HepG2 (cell line): Measurements from ENCODE around the gene LYPD6B. TPM values are rescaled to one million over a fixed set of nuclear protein-coding genes. Genes with fewer than 3 reads are reported as not detected.

ENCODE experiments used
- ATAC-seq: fragments of 200-7000 bp; cut with Tn5 transposase; 3 replicates; pipeline ENCODE4 v1.9.1; 2020; ENCODE audit warnings: mild to moderate bottlenecking, moderate library complexity
- BruUV-seq: library from RNA; stranded (reverse); fragments of 400-500 nt; replicated peaks from 2 replicates; lab custom pipeline; 2021; lab: Mats Ljungman, UMichigan
- CTCF ChIA-PET: fragments of 300-600 bp; formaldehyde crosslinking; extraction: SDS; loops from one replicate; lab custom pipeline; 2021; ENCODE audit warnings: low total read pairs, inconsistent platforms, low intra/inter-chr PET ratio; lab: Yijun Ruan, JAX
- POLR2A ChIA-PET: fragments of 350-600 bp; sonication (Branson Sonifier 250); formaldehyde crosslinking; loops from one replicate; lab custom pipeline; 2020; ENCODE audit warnings: antibody characterized with exemption, inconsistent platforms; lab: Yijun Ruan, JAX
- DNase-seq: peaks from one replicate; pipeline ENCODE4 v3.0.0-alpha.2; 2015; ENCODE audit warnings: low spot score
- FAIRE-seq: peaks from 3 replicates; lab custom pipeline; 2011; peaks lifted over from hg19 to GRCh38; lab: Jason Lieb, UNC
- H2AFZ ChIP-seq: one replicate; pipeline ENCODE4 v1.6.1; 2011; ENCODE audit warnings: low read length, inconsistent platforms
- H3K27ac ChIP-seq: fragments of 300-600 bp; 3 replicates; pipeline ENCODE4 v1.8.0; 2011; ENCODE audit warnings: mixed run types, mild to moderate bottlenecking, mixed read lengths, low read length, inconsistent platforms; ENCODE audit not compliant: insufficient read depth; ENCODE audit errors: extremely low read length
- H3K27me3 ChIP-seq, 2 experiments: fragments of 200-600 bp in 1 of 2; 2 replicates in 1 of 2; 3 replicates in 1 of 2; pipeline versions ENCODE4 v1.6.0 to v1.8.0; 2011; ENCODE audit warnings: low read length in 2 of 2, mild to moderate bottlenecking in 2 of 2, moderate library complexity in 2 of 2, inconsistent platforms in 1 of 2; ENCODE audit not compliant: insufficient read depth in 2 of 2, control insufficient read depth in 1 of 2
- H3K36me3 ChIP-seq, 2 experiments: fragments of 200-600 bp in 1 of 2; replicated peaks in 1 of 2; 2 replicates in 1 of 2; 3 replicates in 1 of 2; pipeline versions ENCODE4 v1.5.1 to v1.8.0; 2011; ENCODE audit warnings: low read length in 2 of 2, inconsistent platforms in 1 of 2; ENCODE audit not compliant: insufficient read depth in 2 of 2, control insufficient read depth in 1 of 2
- H3K4me1 ChIP-seq: 2 replicates; pipeline ENCODE4 v1.5.1; 2012; ENCODE audit warnings: low read length, inconsistent platforms; ENCODE audit not compliant: insufficient read depth
- H3K4me2 ChIP-seq: 2 replicates; pipeline ENCODE4 v1.6.0; 2011; ENCODE audit warnings: low read depth, low read length, inconsistent platforms
- H3K4me3 ChIP-seq, 3 experiments: fragments of 200-600 bp in 1 of 3; sonication (generic), shearing (Covaris generic) in 1 of 3; replicated peaks in 1 of 3; 2 replicates each; pipeline ENCODE4 v1.5.1; 2011 to 2016; ENCODE audit warnings: low read length in 3 of 3, inconsistent platforms in 2 of 3, low read depth in 2 of 3, mild to moderate bottlenecking in 2 of 3, control low read depth in 1 of 3, mixed read lengths in 1 of 3; ENCODE audit not compliant: insufficient read depth in 1 of 3
- H3K79me2 ChIP-seq: one replicate; pipeline ENCODE4 v1.6.1; 2011; ENCODE audit warnings: low read length, inconsistent platforms; ENCODE audit not compliant: insufficient read depth
- H3K9ac ChIP-seq: 2 replicates; pipeline ENCODE4 v1.6.0; 2011; ENCODE audit warnings: mild to moderate bottlenecking, low read depth, low read length, inconsistent platforms; ENCODE audit not compliant: insufficient read depth
- H3K9me3 ChIP-seq: 2 replicates; pipeline ENCODE4 v1.5.1; 2012; ENCODE audit warnings: mild to moderate bottlenecking, low read length
- H4K20me1 ChIP-seq: 2 replicates; pipeline ENCODE4 v1.6.0; 2011; ENCODE audit warnings: inconsistent platforms, mild to moderate bottlenecking, low read length, moderate library complexity; ENCODE audit not compliant: insufficient read depth
- ATF5 ChIP-seq: sonication (generic); formaldehyde crosslinking; IDR thresholded peaks from 2 replicates; pipeline ENCODE4 v1.4.0; 2020; ENCODE audit warnings: mild to moderate bottlenecking, low read depth, missing genetic modification reagents
- CREM ChIP-seq, 2 experiments: sonication (generic) in 1 of 2; formaldehyde crosslinking in 1 of 2; IDR thresholded peaks; 2 replicates each; pipeline versions ENCODE4 v1.4.0 to v1.6.1; 2016 to 2020; ENCODE audit warnings: antibody characterized with exemption in 1 of 2, mild to moderate bottlenecking in 1 of 2, missing genetic modification reagents in 1 of 2
- FOXO1 ChIP-seq: sonication (generic); formaldehyde crosslinking; IDR thresholded peaks from 2 replicates; pipeline ENCODE4 v1.4.0; 2020; ENCODE audit warnings: missing genetic modification reagents
- IRF9 ChIP-seq: sonication (generic); formaldehyde crosslinking; IDR thresholded peaks from 2 replicates; pipeline ENCODE4 v1.8.0; 2022; ENCODE audit warnings: missing genetic modification reagents, mild to moderate bottlenecking, borderline replicate concordance
- JARID2 ChIP-seq: sonication (generic); formaldehyde crosslinking; IDR thresholded peaks from 2 replicates; pipeline ENCODE4 v1.8.1; 2023; ENCODE audit warnings: missing genetic modification reagents, inconsistent platforms; ENCODE audit not compliant: insufficient replicate concordance
- KLF12 ChIP-seq: sonication (generic); formaldehyde crosslinking; IDR thresholded peaks from 2 replicates; pipeline ENCODE4 v1.4.0; 2020; ENCODE audit warnings: missing genetic modification reagents, borderline replicate concordance
- SKI ChIP-seq: fragments of 450-650 bp; IDR thresholded peaks from one replicate; pipeline ENCODE4 v1.6.1; 2018; ENCODE audit warnings: mild to moderate bottlenecking; ENCODE audit not compliant: partially characterized antibody
- SNAPC5 ChIP-seq: sonication (generic); formaldehyde crosslinking; IDR thresholded peaks from 2 replicates; pipeline ENCODE4 v1.8.1; 2023; ENCODE audit warnings: mild to moderate bottlenecking, missing genetic modification reagents, borderline replicate concordance
- SP5 ChIP-seq: IDR thresholded peaks from 2 replicates; pipeline ENCODE4 v1.6.1; 2016; ENCODE audit warnings: low read depth, borderline replicate concordance
- TSC22D2 ChIP-seq: sonication (generic); formaldehyde crosslinking; IDR thresholded peaks from 2 replicates; pipeline ENCODE4 v1.5.1; 2020; ENCODE audit warnings: missing genetic modification reagents, mild to moderate bottlenecking, borderline replicate concordance
- ZKSCAN8 ChIP-seq: IDR thresholded peaks from 2 replicates; pipeline ENCODE4 v1.6.1; 2016; ENCODE audit warnings: borderline replicate concordance, missing genetic modification reagents, missing compliant biosample characterization
- ZNF749 ChIP-seq: sonication (generic); formaldehyde crosslinking; IDR thresholded peaks from 2 replicates; pipeline ENCODE4 v1.8.0; 2022; ENCODE audit warnings: mild to moderate bottlenecking, missing genetic modification reagents, moderate library complexity, borderline replicate concordance
- WGBS: methylation state at CpG from one replicate; pipeline ENCODE4 v1.1.6; 2017; ENCODE audit warnings: low lambda C conversion rate; 5-methylcytosine and 5-hydroxymethylcytosine counted together
- in situ Hi-C: cut with HindIII; loops from 2 replicates; pipeline ENCODE4 v1.10.0; 2017; ENCODE audit warnings: low pct_unique_long_range_greater_than_20kb; ENCODE audit not compliant: extremely low pct_ligation_motif_present
- intact Hi-C: fragments of 100-400 bp; cut with micrococcal nuclease; formaldehyde crosslinking; loops from one replicate; pipeline ENCODE4 v1.10.0; 2022; ENCODE audit not compliant: unreplicated experiment
- polyA plus RNA-seq, 8 experiments: library from polyadenylated mRNA; depleted of rRNA in 3 of 8; stranded (reverse) in 7 of 8; unstranded in 1 of 8; fragments of >200 nt; fragmentation: Illumina TruSeq in 4 of 8; extraction: Trizol in 4 of 8; gene quantifications; 2 replicates each; pipeline versions ENCODE4 v1.2.1 to v1.2.3, GENCODE V29; 2011 to 2016; ENCODE audit warnings: low read depth in 4 of 8, missing spikeins in 1 of 8, mixed read lengths in 1 of 8; ENCODE audit not compliant: insufficient read depth in 1 of 8
- total RNA-seq, 5 experiments: library from RNA; depleted of rRNA; stranded (reverse); fragments of >200 nt; fragmentation: Illumina TruSeq; extraction: Trizol; gene quantifications; 2 replicates each; pipeline ENCODE4 v1.2.3, GENCODE V29; 2016; ENCODE audit warnings: low read depth in 1 of 5
- TF ChIP-seq, protein P1 (sequence below): sonication (generic); formaldehyde crosslinking; IDR thresholded peaks from 2 replicates; pipeline ENCODE4 v1.4.0; 2020; ENCODE audit warnings: missing genetic modification reagents
- TF ChIP-seq, protein P2 (sequence below), 2 experiments: IDR thresholded peaks; 2 replicates each; pipeline ENCODE4 v1.6.1; 2011 to 2012; ENCODE audit warnings: low read length in 2 of 2, borderline replicate concordance in 1 of 2, low read depth in 1 of 2, mild to moderate bottlenecking in 1 of 2, moderate library complexity in 1 of 2

LYPD6B gene
- total and polyA plus RNA-seq, 2 of the 13 experiments (the other 11 are each of a cell fraction or from before 2014, with no cell fraction given) = not detected

DNA sequence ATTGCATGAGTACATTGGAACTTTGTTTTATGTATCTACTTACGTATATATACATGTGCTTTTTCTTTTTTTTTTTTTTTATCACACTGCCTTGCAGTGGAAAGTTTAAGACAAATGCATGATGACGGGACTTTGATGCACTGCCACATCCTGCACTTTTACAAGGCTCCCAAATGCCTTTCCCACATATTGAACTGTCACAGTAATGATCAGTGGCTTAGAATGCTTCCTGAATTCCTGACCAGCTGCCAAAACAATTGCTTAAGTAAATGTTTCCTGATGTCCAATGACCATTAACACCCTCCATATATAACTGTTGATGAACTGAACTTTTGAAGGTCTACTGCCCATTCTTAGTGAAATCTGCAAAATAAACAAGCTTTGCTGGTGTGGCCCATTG lies 60.2 kb downstream of the LYPD6B start:
- Histone ChIP-seq H3K4me1 (peaks cover 8% of the 10 kb centered on the region; the same call in 1 of the 2 replicates), H3K9ac (no peak overlapping the region), H3K27ac (no peak overlapping the region), H3K36me3 (no peaks in the 10 kb centered on the region), H3K4me3 (no peak overlapping the region), H3K9me3 (no peaks in the 10 kb centered on the region), H4K20me1 (no peaks in the 10 kb centered on the region), H3K79me2 (no peaks in the 10 kb centered on the region), H3K4me2 (no peak overlapping the region), H2AFZ (no peak overlapping the region), H3K27me3 (peaks cover 2 to 8% of the 10 kb centered on the region in 2 experiments; a peak in 3 of 5 replicates)
- DNase-seq = no peak
- BruUV-seq = no TSS peak
- ATAC-seq = 0 out of 3 replicates have a peak, but pooled peaks have one; percentile 24
- WGBS = 8% methylated on average over 2 of the region's 2 CpGs
- in situ Hi-C loops (no loop called here), intact Hi-C loops (no loop called here)
- CTCF ChIA-PET = no interaction called here
- POLR2A ChIA-PET = no interaction called here
- FAIRE-seq = no peak
- TF ChIP-seq IRF9 (CRISPR knock-in tag) = no peak
- TF ChIP-seq ATF5 (CRISPR knock-in tag) = no peak
- TF ChIP-seq SP5 = no peak
- no peak for TF ChIP-seq SKI
- no peak for TF ChIP-seq SNAPC5
- TF ChIP-seq ZNF749 (CRISPR knock-in tag) = no peak
- no peak for TF ChIP-seq CREM (IDR thresholded peaks at IDR 0.05)
- TF ChIP-seq CREM (CRISPR knock-in tag; IDR thresholded peaks at IDR 0.05) = no peak
- TF ChIP-seq, protein P1, sequence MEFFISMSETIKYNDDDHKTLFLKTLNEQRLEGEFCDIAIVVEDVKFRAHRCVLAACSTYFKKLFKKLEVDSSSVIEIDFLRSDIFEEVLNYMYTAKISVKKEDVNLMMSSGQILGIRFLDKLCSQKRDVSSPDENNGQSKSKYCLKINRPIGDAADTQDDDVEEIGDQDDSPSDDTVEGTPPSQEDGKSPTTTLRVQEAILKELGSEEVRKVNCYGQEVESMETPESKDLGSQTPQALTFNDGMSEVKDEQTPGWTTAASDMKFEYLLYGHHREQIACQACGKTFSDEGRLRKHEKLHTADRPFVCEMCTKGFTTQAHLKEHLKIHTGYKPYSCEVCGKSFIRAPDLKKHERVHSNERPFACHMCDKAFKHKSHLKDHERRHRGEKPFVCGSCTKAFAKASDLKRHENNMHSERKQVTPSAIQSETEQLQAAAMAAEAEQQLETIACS = no peak
- TF ChIP-seq TSC22D2 (CRISPR knock-in tag) = no peak
- no peak for TF ChIP-seq KLF12 (CRISPR knock-in tag)
- TF ChIP-seq ZKSCAN8 (CRISPR knock-in tag) = no peak
- TF ChIP-seq, protein P2, sequence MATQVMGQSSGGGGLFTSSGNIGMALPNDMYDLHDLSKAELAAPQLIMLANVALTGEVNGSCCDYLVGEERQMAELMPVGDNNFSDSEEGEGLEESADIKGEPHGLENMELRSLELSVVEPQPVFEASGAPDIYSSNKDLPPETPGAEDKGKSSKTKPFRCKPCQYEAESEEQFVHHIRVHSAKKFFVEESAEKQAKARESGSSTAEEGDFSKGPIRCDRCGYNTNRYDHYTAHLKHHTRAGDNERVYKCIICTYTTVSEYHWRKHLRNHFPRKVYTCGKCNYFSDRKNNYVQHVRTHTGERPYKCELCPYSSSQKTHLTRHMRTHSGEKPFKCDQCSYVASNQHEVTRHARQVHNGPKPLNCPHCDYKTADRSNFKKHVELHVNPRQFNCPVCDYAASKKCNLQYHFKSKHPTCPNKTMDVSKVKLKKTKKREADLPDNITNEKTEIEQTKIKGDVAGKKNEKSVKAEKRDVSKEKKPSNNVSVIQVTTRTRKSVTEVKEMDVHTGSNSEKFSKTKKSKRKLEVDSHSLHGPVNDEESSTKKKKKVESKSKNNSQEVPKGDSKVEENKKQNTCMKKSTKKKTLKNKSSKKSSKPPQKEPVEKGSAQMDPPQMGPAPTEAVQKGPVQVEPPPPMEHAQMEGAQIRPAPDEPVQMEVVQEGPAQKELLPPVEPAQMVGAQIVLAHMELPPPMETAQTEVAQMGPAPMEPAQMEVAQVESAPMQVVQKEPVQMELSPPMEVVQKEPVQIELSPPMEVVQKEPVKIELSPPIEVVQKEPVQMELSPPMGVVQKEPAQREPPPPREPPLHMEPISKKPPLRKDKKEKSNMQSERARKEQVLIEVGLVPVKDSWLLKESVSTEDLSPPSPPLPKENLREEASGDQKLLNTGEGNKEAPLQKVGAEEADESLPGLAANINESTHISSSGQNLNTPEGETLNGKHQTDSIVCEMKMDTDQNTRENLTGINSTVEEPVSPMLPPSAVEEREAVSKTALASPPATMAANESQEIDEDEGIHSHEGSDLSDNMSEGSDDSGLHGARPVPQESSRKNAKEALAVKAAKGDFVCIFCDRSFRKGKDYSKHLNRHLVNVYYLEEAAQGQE (IDR thresholded peaks at IDR 0.05; ENCODE audit: borderline replicate concordance in 1 of 2, low read depth in 1 of 2, low read length in 2 of 2) = no peak
- TF ChIP-seq FOXO1 (CRISPR knock-in tag) = no peak
- TF ChIP-seq JARID2 (CRISPR knock-in tag) = no peak
